ENCODE measurements around the gene A2ML1. TPM values are rescaled to one million over a fixed set of nuclear protein-coding genes. Genes with fewer than 3 reads are reported as not detected.

Gene A2ML1
- total RNA-seq, 2 experiments from 2014 or later, result not detected

GRCh38 chr12:8829125-8829518, 6.7 kb downstream of the A2ML1 start:
- H3K4me1 Mint-ChIP-seq (ENCODE audit: low read depth), result peaks cover 4% of the 10 kb centered on the region
- H3K36me3 Mint-ChIP-seq (ENCODE audit: low read depth), result no peaks in the 10 kb centered on the region
- intact Hi-C loops (cut with micrococcal nuclease), result no loop called here
- CTCF ChIA-PET, result no interaction called here
- DNase-seq, result no peak
- POLR2A ChIA-PET, result no interaction called here
- no peak overlapping the region for H3K27ac Mint-ChIP-seq
- no peaks in the 10 kb centered on the region for H3K9me3 Mint-ChIP-seq
- TF ChIP-seq CTCF (IDR thresholded peaks at IDR 0.05), result no peak
- no peak overlapping the region for H3K4me3 Mint-ChIP-seq
- no peak for ATAC-seq
- peaks cover 4% of the 10 kb centered on the region for H3K27me3 Mint-ChIP-seq

DNA sequence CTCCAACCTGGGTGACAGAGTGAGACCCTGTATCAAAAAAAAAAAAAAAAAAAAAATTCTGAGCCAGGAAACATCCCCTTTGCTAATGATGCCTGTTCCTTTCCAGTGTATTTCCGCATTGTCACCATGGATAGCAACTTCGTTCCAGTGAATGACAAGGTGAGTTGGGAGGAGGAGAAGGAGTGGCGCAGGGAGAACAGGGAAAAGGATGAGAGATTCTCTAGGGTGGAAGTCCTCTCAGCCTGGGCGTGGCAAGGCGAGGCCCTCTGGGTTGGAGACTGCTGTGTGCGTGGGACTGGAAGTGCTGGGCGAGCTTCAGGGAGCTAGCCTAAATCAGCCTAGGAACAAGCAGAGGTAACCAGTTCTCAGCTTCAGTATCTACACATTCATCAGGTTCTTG, 7.2 kb downstream of the A2ML1 start:
- no peak for ATAC-seq
- ChIA-PET POLR2A (no interaction called here), CTCF (no interaction called here)
- intact Hi-C loops (cut with micrococcal nuclease), result no loop called here
- Mint-ChIP-seq H3K27me3 (peaks cover 4% of the 10 kb centered on the region), H3K4me3 (no peak overlapping the region), H3K27ac (no peak overlapping the region), H3K9me3 (no peaks in the 10 kb centered on the region), H3K36me3 (ENCODE audit: low read depth) (no peaks in the 10 kb centered on the region), H3K4me1 (ENCODE audit: low read depth) (peaks cover 4% of the 10 kb centered on the region)
- no peak for DNase-seq
- TF ChIP-seq CTCF (IDR thresholded peaks at IDR 0.05), result no peak

GRCh38 chr12:8831116-8831515, 8.7 kb downstream of the A2ML1 start:
- no peak for TF ChIP-seq CTCF (IDR thresholded peaks at IDR 0.05)
- DNase-seq, result no peak
- POLR2A ChIA-PET, result no interaction called here

DNA sequence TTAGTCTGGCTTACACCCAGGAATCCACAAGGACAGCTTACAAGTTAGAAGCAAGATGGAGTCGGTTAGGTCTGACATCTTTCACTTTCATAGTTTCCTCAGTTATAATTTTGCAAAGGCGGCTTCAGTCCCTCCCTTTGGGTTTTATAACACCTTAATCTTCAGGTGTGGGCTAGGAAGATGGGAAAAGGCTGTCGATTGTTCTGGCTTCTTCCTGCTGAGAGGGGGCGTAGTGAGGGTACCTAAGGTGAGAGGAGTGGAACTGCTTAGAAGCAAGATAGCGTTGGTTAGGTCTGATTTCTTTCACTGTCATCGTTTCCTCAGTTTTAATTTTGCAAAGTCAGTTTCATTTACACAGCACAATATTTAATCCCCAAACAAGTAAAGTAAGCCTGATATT, 10.1 kb downstream of the A2ML1 start:
- Mint-ChIP-seq H3K36me3 (ENCODE audit: low read depth) (no peaks in the 10 kb centered on the region), H3K4me1 (ENCODE audit: low read depth) (peaks cover under 1% of the 10 kb centered on the region), H3K4me3 (no peak overlapping the region), H3K9me3 (no peaks in the 10 kb centered on the region), H3K27ac (no peak overlapping the region), H3K27me3 (peaks cover 7% of the 10 kb centered on the region)
- TF ChIP-seq CTCF (IDR thresholded peaks at IDR 0.05), result no peak
- DNase-seq, result no peak
- no peak for ATAC-seq
- ChIA-PET CTCF (interaction anchor here (1.2 kb wide), 1 partner anchor 13 kb away, joined by 3 read pairs; no protein-coding TSS in a partner anchor), POLR2A (no interaction called here)
- intact Hi-C loops (cut with micrococcal nuclease), result no loop called here

More at GRCh38 chr12:8831116-8831515, 8.7 kb downstream of the A2ML1 start:
- no peak overlapping the region for H3K27ac Mint-ChIP-seq
- peaks cover 4% of the 10 kb centered on the region for H3K4me1 Mint-ChIP-seq (ENCODE audit: low read depth)
- intact Hi-C loops (cut with micrococcal nuclease), result no loop called here
- H3K27me3 Mint-ChIP-seq, result peaks cover 2% of the 10 kb centered on the region
- H3K4me3 Mint-ChIP-seq, result no peak overlapping the region
- ATAC-seq, result no peak
- H3K9me3 Mint-ChIP-seq, result no peaks in the 10 kb centered on the region
- no peaks in the 10 kb centered on the region for H3K36me3 Mint-ChIP-seq (ENCODE audit: low read depth)
- CTCF ChIA-PET, result interaction anchor here (1.0 to 1.4 kb wide), 3 partner anchors 10 to 29 kb away, joined by 3 read pairs; no protein-coding TSS in a partner anchor

GRCh38 chr12:8834230-8834629, 11.8 kb downstream of the A2ML1 start:
- intact Hi-C loops (cut with micrococcal nuclease), result no loop called here
- DNase-seq, result no peak
- no peak overlapping the region for H3K27ac Mint-ChIP-seq
- no peak for ATAC-seq
- CTCF ChIA-PET, result no interaction called here
- no peak for TF ChIP-seq CTCF (IDR thresholded peaks at IDR 0.05)
- H3K4me3 Mint-ChIP-seq, result no peak overlapping the region
- H3K36me3 Mint-ChIP-seq (ENCODE audit: low read depth), result no peaks in the 10 kb centered on the region
- peaks cover 10% of the 10 kb centered on the region for H3K27me3 Mint-ChIP-seq
- no peaks in the 10 kb centered on the region for H3K4me1 Mint-ChIP-seq (ENCODE audit: low read depth)
- no peaks in the 10 kb centered on the region for H3K9me3 Mint-ChIP-seq
- POLR2A ChIA-PET, result no interaction called here

Data from activated CD8-positive, alpha-beta T cell treated with anti-CD3 and anti-CD28 coated beads for 36 hours (primary cell).